GM23338 (cell line): ENCODE data around the gene HS3ST1. TPM values are rescaled to one million over a fixed set of nuclear protein-coding genes. Genes with fewer than 3 reads are reported as not detected.

Experiments used
- ATAC-seq: fragments of 200-7000 bp; cut with Tn5 transposase; 3 replicates; pipeline ENCODE4 v1.9.1; 2020
- DNase-seq: peaks from one replicate; pipeline ENCODE4 v3.0.0-alpha.2; 2015; ENCODE audit warnings: low spot score
- H2AFZ ChIP-seq: fragments of 200-600 bp; sonication (generic); 2 replicates; pipeline ENCODE4 v1.8.0; 2016; ENCODE audit warnings: antibody characterized with exemption, mild to moderate bottlenecking, moderate library complexity
- H3F3A ChIP-seq: fragments of 200-600 bp; sonication (generic); replicated peaks from 2 replicates; pipeline ENCODE4 v1.8.0; 2017; ENCODE audit warnings: antibody characterized with exemption, mixed run types, low read depth
- H3K27ac ChIP-seq: fragments of 200-600 bp; sonication (generic); 2 replicates; pipeline ENCODE4 v1.6.1; 2016; ENCODE audit warnings: low read depth
- H3K27me3 ChIP-seq: fragments of 200-600 bp; sonication (generic); 2 replicates; pipeline ENCODE4 v1.8.0; 2016; ENCODE audit warnings: mild to moderate bottlenecking, mixed run types, moderate library complexity; ENCODE audit not compliant: insufficient read depth
- H3K36me3 ChIP-seq: fragments of 200-600 bp; sonication (generic); 2 replicates; pipeline ENCODE4 v1.8.0; 2016; ENCODE audit warnings: mild to moderate bottlenecking; ENCODE audit not compliant: insufficient read depth
- H3K4me1 ChIP-seq: fragments of 200-600 bp; sonication (generic); 2 replicates; pipeline ENCODE4 v1.8.0; 2016; ENCODE audit warnings: mild to moderate bottlenecking, moderate library complexity; ENCODE audit not compliant: insufficient read depth
- H3K4me2 ChIP-seq: fragments of 200-600 bp; sonication (generic); 2 replicates; pipeline ENCODE4 v1.7.1; 2017; ENCODE audit warnings: mixed run types
- H3K4me3 ChIP-seq: fragments of 200-600 bp; sonication (generic); 2 replicates; pipeline ENCODE4 v1.6.1; 2016; ENCODE audit warnings: mixed run types
- H3K79me2 ChIP-seq: fragments of 200-600 bp; sonication (generic); replicated peaks from 2 replicates; pipeline ENCODE4 v1.8.0; 2017; ENCODE audit warnings: mild to moderate bottlenecking; ENCODE audit not compliant: insufficient read depth
- H3K9me2 ChIP-seq: fragments of 200-600 bp; sonication (generic); 2 replicates; pipeline ENCODE4 v1.8.0; 2017; ENCODE audit not compliant: insufficient read depth
- H4K20me1 ChIP-seq: fragments of 200-600 bp; sonication (generic); replicated peaks from 2 replicates; pipeline ENCODE4 v1.8.0; 2017; ENCODE audit warnings: mild to moderate bottlenecking; ENCODE audit not compliant: insufficient read depth
- H3K27ac Mint-ChIP-seq: 2 replicates; pipeline ENCODE4 v1.8.0; 2020; ENCODE audit warnings: inconsistent platforms, mild to moderate bottlenecking, moderate library complexity, mixed read lengths
- H3K27me3 Mint-ChIP-seq: 3 replicates; pipeline ENCODE4 v1.8.0; 2022; ENCODE audit warnings: low read depth, mild to moderate bottlenecking, moderate library complexity, mixed read lengths, inconsistent platforms; ENCODE audit not compliant: insufficient read depth, poor library complexity
- H3K36me3 Mint-ChIP-seq: 3 replicates; pipeline ENCODE4 v1.8.0; 2021; ENCODE audit warnings: low read depth, mild to moderate bottlenecking, inconsistent platforms, moderate library complexity, mixed read lengths
- H3K4me1 Mint-ChIP-seq: 3 replicates; pipeline ENCODE4 v1.8.0; 2020; ENCODE audit warnings: mild to moderate bottlenecking, inconsistent platforms, mixed read lengths
- H3K4me3 Mint-ChIP-seq: 3 replicates; pipeline ENCODE4 v1.8.0; 2021; ENCODE audit warnings: moderate library complexity, mild to moderate bottlenecking, inconsistent platforms, mixed read lengths
- H3K9me3 Mint-ChIP-seq: 3 replicates; pipeline ENCODE4 v1.8.0; 2020; ENCODE audit warnings: moderate library complexity, mild to moderate bottlenecking, inconsistent platforms, mixed read lengths
- CREB1 ChIP-seq: fragments of 250-450 bp; sonication (Bioruptor Pico); IDR thresholded peaks from 2 replicates; pipeline ENCODE4 v1.5.0; 2020; ENCODE audit warnings: low read depth, mild to moderate bottlenecking, moderate library complexity
- ETS1 ChIP-seq: IDR thresholded peaks from 2 replicates; pipeline ENCODE4 v1.6.1; 2016; ENCODE audit warnings: antibody characterized with exemption
- EZH2 ChIP-seq: fragments of 200-600 bp; sonication (generic); IDR thresholded peaks from one replicate; pipeline ENCODE4 v1.8.0; 2017; ENCODE audit warnings: antibody characterized with exemption, mild to moderate bottlenecking, low read depth; ENCODE audit not compliant: unreplicated experiment
- EZH2phosphoT487 ChIP-seq: fragments of 200-600 bp; sonication (generic); IDR thresholded peaks from one replicate; pipeline ENCODE4 v1.8.1; 2018; ENCODE audit warnings: antibody characterized with exemption; ENCODE audit not compliant: unreplicated experiment
- JUNB ChIP-seq: IDR thresholded peaks from one replicate; pipeline ENCODE4 v1.6.1; 2016; ENCODE audit warnings: antibody characterized with exemption; ENCODE audit not compliant: unreplicated experiment
- NANOG ChIP-seq: IDR thresholded peaks from 2 replicates; pipeline ENCODE4 v1.6.1; 2016; ENCODE audit warnings: antibody characterized with exemption, borderline replicate concordance
- POLR2AphosphoS5 ChIP-seq: IDR thresholded peaks from 2 replicates; pipeline ENCODE4 v1.6.1; 2016; ENCODE audit warnings: antibody characterized with exemption, low read depth
- STAT1 ChIP-seq: IDR thresholded peaks from one replicate; pipeline ENCODE4 v1.6.1; 2016; ENCODE audit warnings: antibody characterized with exemption; ENCODE audit not compliant: unreplicated experiment
- ZNF114 ChIP-seq: fragments of 250-450 bp; sonication (Bioruptor Pico); IDR thresholded peaks from 2 replicates; pipeline ENCODE4 v1.5.0; 2020; ENCODE audit warnings: mild to moderate bottlenecking, moderate library complexity
- ZNF331 ChIP-seq: fragments of 250-450 bp; sonication (Bioruptor Pico); IDR thresholded peaks from 2 replicates; pipeline ENCODE4 v1.5.0; 2020; ENCODE audit warnings: low read depth, mild to moderate bottlenecking, moderate library complexity
- ZNF462 ChIP-seq: fragments of 250-450 bp; sonication (Bioruptor Pico); IDR thresholded peaks from 2 replicates; pipeline ENCODE4 v1.5.0; 2020; ENCODE audit warnings: mild to moderate bottlenecking, moderate library complexity
- polyA plus RNA-seq: library from polyadenylated mRNA; unstranded; fragments of >200 nt; fragmentation: Nextera tagmentation; extraction: Ambion mirVana; gene quantifications from 2 replicates; pipeline ENCODE4 v1.2.1, GENCODE V29; 2016
- total RNA-seq: library from RNA; depleted of rRNA; stranded (reverse); fragments of >200 nt; shearing (Covaris generic); gene quantifications from 2 replicates; pipeline ENCODE4 v1.2.3, GENCODE V29; 2014
- TF ChIP-seq, protein P1 (sequence below), 2 experiments: fragments of 200-600 bp in 1 of 2; sonication (generic) in 1 of 2; conservative IDR thresholded peaks; 2 replicates each; pipeline versions ENCODE4 v1.5.1 to v1.6.1; 2016 to 2017; ENCODE audit warnings: antibody characterized with exemption in 2 of 2, low read depth in 2 of 2, mild to moderate bottlenecking in 2 of 2, moderate library complexity in 1 of 2
- TF ChIP-seq, protein P2 (sequence below): IDR thresholded peaks from one replicate; pipeline ENCODE4 v1.6.1; 2018; ENCODE audit warnings: antibody characterized with exemption; ENCODE audit not compliant: unreplicated experiment

The HS3ST1 gene
- total and polyA plus RNA-seq, 2 experiments from 2014 or later, result 0.94 to 1.3 TPM

DNA sequence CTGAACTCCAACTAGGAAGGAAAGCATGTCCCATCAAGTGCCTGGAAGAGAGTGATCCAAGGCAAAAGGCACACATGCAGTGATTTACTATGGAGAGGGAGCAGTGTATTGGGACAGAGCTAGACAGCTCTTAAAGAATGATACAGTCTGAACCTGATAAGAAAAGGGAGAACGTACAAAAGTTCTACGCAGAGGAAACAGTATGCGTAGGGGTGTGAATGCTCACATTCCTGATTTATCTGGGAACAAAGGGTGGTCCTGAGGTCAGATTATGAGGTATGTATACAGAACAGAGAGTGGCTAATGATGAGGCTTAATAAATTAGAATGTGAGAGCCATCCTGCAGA, 12.0 kb downstream of the HS3ST1 start:
- no peak for DNase-seq
- Mint-ChIP-seq H3K4me1 (peaks cover 12% of the 10 kb centered on the region), H3K36me3 (no peaks in the 10 kb centered on the region), H3K27ac (no peak overlapping the region), H3K9me3 (no peaks in the 10 kb centered on the region), H3K27me3 (peaks cover 3% of the 10 kb centered on the region), H3K4me3 (no peak overlapping the region)
- ATAC-seq, result no peak
- Histone ChIP-seq H3K9me2 (no peaks in the 10 kb centered on the region), H3F3A (no peaks in the 10 kb centered on the region), H2AFZ (no peak overlapping the region), H3K36me3 (no peaks in the 10 kb centered on the region), H3K4me2 (no peak overlapping the region), H3K27me3 (no peaks in the 10 kb centered on the region), H4K20me1 (no peaks in the 10 kb centered on the region), H3K4me3 (no peak overlapping the region), H3K4me1 (no peaks in the 10 kb centered on the region), H3K79me2 (no peaks in the 10 kb centered on the region), H3K27ac (no peak overlapping the region)
- TF ChIP-seq ZNF462 (CRISPR knock-in tag) (no peak), STAT1 (no peak), ETS1 (no peak), ZNF114 (no peak), POLR2AphosphoS5 (no peak), JUNB (no peak), CREB1 (no peak), EZH2 (no peak), EZH2phosphoT487 (no peak), NANOG (no peak), ZNF331 (CRISPR knock-in tag) (no peak)
- TF ChIP-seq, protein P1, sequence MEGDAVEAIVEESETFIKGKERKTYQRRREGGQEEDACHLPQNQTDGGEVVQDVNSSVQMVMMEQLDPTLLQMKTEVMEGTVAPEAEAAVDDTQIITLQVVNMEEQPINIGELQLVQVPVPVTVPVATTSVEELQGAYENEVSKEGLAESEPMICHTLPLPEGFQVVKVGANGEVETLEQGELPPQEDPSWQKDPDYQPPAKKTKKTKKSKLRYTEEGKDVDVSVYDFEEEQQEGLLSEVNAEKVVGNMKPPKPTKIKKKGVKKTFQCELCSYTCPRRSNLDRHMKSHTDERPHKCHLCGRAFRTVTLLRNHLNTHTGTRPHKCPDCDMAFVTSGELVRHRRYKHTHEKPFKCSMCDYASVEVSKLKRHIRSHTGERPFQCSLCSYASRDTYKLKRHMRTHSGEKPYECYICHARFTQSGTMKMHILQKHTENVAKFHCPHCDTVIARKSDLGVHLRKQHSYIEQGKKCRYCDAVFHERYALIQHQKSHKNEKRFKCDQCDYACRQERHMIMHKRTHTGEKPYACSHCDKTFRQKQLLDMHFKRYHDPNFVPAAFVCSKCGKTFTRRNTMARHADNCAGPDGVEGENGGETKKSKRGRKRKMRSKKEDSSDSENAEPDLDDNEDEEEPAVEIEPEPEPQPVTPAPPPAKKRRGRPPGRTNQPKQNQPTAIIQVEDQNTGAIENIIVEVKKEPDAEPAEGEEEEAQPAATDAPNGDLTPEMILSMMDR (conservative IDR thresholded peaks at IDR 0.05; ENCODE audit: low read depth in 2 of 2), result no peak
- TF ChIP-seq, protein P2, sequence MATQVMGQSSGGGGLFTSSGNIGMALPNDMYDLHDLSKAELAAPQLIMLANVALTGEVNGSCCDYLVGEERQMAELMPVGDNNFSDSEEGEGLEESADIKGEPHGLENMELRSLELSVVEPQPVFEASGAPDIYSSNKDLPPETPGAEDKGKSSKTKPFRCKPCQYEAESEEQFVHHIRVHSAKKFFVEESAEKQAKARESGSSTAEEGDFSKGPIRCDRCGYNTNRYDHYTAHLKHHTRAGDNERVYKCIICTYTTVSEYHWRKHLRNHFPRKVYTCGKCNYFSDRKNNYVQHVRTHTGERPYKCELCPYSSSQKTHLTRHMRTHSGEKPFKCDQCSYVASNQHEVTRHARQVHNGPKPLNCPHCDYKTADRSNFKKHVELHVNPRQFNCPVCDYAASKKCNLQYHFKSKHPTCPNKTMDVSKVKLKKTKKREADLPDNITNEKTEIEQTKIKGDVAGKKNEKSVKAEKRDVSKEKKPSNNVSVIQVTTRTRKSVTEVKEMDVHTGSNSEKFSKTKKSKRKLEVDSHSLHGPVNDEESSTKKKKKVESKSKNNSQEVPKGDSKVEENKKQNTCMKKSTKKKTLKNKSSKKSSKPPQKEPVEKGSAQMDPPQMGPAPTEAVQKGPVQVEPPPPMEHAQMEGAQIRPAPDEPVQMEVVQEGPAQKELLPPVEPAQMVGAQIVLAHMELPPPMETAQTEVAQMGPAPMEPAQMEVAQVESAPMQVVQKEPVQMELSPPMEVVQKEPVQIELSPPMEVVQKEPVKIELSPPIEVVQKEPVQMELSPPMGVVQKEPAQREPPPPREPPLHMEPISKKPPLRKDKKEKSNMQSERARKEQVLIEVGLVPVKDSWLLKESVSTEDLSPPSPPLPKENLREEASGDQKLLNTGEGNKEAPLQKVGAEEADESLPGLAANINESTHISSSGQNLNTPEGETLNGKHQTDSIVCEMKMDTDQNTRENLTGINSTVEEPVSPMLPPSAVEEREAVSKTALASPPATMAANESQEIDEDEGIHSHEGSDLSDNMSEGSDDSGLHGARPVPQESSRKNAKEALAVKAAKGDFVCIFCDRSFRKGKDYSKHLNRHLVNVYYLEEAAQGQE, result no peak
